A673 (cell line): ENCODE measurements around the gene SCGB3A2. TPM values are rescaled to one million over a fixed set of nuclear protein-coding genes. Genes with fewer than 3 reads are reported as not detected.

Source experiments
- Bru-seq: library from RNA; stranded (reverse); fragments of 400-500 nt; gene quantifications from one replicate; lab custom pipeline; 2021; lab: Mats Ljungman, UMichigan
- BruChase-seq, 2 experiments: library from RNA; stranded (reverse); fragments of 400-500 nt; gene quantifications; one replicate each; lab custom pipeline; 2021; lab: Mats Ljungman, UMichigan
- BruUV-seq: library from RNA; stranded (reverse); fragments of 400-500 nt; replicated peaks from 2 replicates; lab custom pipeline; 2021; lab: Mats Ljungman, UMichigan
- CTCF ChIA-PET: fragments of 300-600 bp; sonication (Branson Sonifier 250); formaldehyde crosslinking; loops from one replicate; lab custom pipeline; 2022; ENCODE audit warnings: antibody characterized with exemption; lab: Charles Lee
- POLR2A ChIA-PET: fragments of 300-600 bp; sonication (Branson Sonifier 250); formaldehyde crosslinking; loops from one replicate; lab custom pipeline; 2022; ENCODE audit warnings: antibody characterized with exemption; ENCODE audit not compliant: low non-redundant PET; lab: Charles Lee
- DNase-seq: peaks from one replicate; pipeline ENCODE4 v3.0.0-alpha.2; 2015; ENCODE audit warnings: low spot score
- H3K27ac ChIP-seq: fragments of 200-600 bp; sonication (generic); 2 replicates; pipeline ENCODE4 v1.5.1; 2016; ENCODE audit warnings: mixed run types, low read depth, mild to moderate bottlenecking, mixed read lengths, antibody characterized with exemption, low read length; ENCODE audit not compliant: poor library complexity, severe bottlenecking
- H3K27me3 ChIP-seq: fragments of 200-600 bp; sonication (generic); replicated peaks from 2 replicates; pipeline ENCODE4 v1.6.1; 2017; ENCODE audit warnings: mixed run types, low read depth, mild to moderate bottlenecking, mixed read lengths, antibody characterized with exemption, low read length; ENCODE audit not compliant: insufficient read depth, poor library complexity
- H3K36me3 ChIP-seq: fragments of 200-600 bp; sonication (generic); 2 replicates; pipeline ENCODE4 v1.6.1; 2016; ENCODE audit warnings: mixed run types, mild to moderate bottlenecking, mixed read lengths, antibody characterized with exemption, low read length; ENCODE audit not compliant: insufficient read depth, poor library complexity, severe bottlenecking
- H3K4me1 ChIP-seq: fragments of 200-600 bp; sonication (generic); 2 replicates; pipeline ENCODE4 v1.6.1; 2017; ENCODE audit warnings: mixed run types, mild to moderate bottlenecking, mixed read lengths, antibody characterized with exemption, low read length; ENCODE audit not compliant: insufficient read depth, poor library complexity, severe bottlenecking
- H3K4me3 ChIP-seq: fragments of 200-600 bp; sonication (generic); 2 replicates; pipeline ENCODE4 v1.5.1; 2016; ENCODE audit warnings: low read depth, mixed run types, mild to moderate bottlenecking, mixed read lengths, low read length; ENCODE audit not compliant: poor library complexity, severe bottlenecking
- H3K9me3 ChIP-seq: fragments of 200-600 bp; sonication (generic); 2 replicates; pipeline ENCODE4 v1.6.1; 2016; ENCODE audit warnings: mixed run types, low read depth, mild to moderate bottlenecking, mixed read lengths, antibody characterized with exemption, low read length; ENCODE audit not compliant: poor library complexity, severe bottlenecking
- EZH2 ChIP-seq: fragments of 200-600 bp; sonication (generic); IDR thresholded peaks from 2 replicates; pipeline ENCODE4 v1.6.1; 2017; ENCODE audit warnings: borderline replicate concordance, low read depth, mild to moderate bottlenecking, mixed read lengths, antibody characterized with exemption, low read length; ENCODE audit not compliant: poor library complexity, severe bottlenecking
- intact Hi-C: fragments of 100-400 bp; cut with micrococcal nuclease; formaldehyde crosslinking; loops from one replicate; pipeline ENCODE4 v1.10.0; 2022; ENCODE audit not compliant: unreplicated experiment
- long read RNA-seq: library from polyadenylated mRNA; stranded (forward); transcript quantifications from one replicate; pipeline ENCODE4 v2.0.0, GENCODE V29; 2022
- total RNA-seq: library from RNA; stranded (reverse); gene quantifications from 2 replicates; pipeline ENCODE4 v1.2.3, GENCODE V29; 2021
- TF ChIP-seq, protein P1 (sequence below): fragments of 300-800, 200-600 bp; sonication (generic); conservative IDR thresholded peaks from 2 replicates; pipeline ENCODE4 v1.5.1; 2017; ENCODE audit warnings: low read depth, mild to moderate bottlenecking, antibody characterized with exemption, low read length, moderate library complexity, mixed read lengths

The SCGB3A2 gene, protein sequence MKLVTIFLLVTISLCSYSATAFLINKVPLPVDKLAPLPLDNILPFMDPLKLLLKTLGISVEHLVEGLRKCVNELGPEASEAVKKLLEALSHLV
- total RNA-seq: not detected in 2 replicates
- not detected for Bru-seq, nascent RNA
- percentile 12 among the genes with signal in this experiment for BruChase-seq, experiment 1, labeled RNA remaining after a 2-hour chase
- BruChase-seq, experiment 2, labeled RNA remaining after a 6-hour chase: percentile 7 among the genes with signal in this experiment
- long read RNA-seq: 0 reads

DNA sequence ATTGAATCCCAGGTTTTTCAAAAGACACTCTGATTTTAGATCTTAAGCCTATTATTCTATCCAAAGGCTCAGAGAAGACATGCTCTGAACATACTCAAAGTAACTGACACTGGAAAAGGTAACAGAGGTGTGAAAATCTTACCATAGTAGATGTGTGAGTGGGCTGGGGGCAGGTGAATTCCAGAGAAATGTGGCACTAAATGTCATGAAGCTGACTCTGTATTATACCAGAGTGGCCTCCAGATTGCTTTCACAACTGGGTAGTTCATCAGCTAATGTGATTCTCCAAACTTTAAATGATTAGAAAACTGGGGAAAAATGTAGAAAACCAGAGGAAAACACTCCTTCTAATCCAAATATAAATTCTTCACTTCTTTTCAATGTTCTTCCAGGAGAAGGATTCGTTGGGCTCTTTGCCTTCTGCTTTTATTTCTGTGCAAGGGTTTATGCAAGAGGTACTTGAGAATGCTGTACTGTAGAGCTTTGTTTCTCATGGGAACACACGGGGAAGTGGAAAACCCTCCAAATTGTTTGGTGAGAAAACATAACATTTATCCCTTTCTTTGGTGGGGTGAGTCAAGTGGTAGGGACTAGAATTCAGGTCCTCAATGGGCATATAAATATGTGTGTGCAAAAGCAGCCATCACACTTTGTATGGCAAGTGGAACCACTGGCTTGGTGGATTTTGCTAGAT is at the start of gene SCGB3A2:
Gene SCGB3A2 (plus strand): TSS at position 646 of the 694 bp plus-strand sequence. CDS start 93 bp downstream, outside the sequence.
- Histone ChIP-seq H3K36me3 (no peaks in the 10 kb centered on the region), H3K9me3 (no peaks in the 10 kb centered on the region), H3K27me3 (peaks cover 20% of the 10 kb centered on the region), H3K27ac (no peak within 1 kb of the TSS), H3K4me1 (no peaks in the 10 kb centered on the region), H3K4me3 (no peak within 1 kb of the TSS)
- BruUV-seq: no TSS peak
- TF ChIP-seq, protein P1, sequence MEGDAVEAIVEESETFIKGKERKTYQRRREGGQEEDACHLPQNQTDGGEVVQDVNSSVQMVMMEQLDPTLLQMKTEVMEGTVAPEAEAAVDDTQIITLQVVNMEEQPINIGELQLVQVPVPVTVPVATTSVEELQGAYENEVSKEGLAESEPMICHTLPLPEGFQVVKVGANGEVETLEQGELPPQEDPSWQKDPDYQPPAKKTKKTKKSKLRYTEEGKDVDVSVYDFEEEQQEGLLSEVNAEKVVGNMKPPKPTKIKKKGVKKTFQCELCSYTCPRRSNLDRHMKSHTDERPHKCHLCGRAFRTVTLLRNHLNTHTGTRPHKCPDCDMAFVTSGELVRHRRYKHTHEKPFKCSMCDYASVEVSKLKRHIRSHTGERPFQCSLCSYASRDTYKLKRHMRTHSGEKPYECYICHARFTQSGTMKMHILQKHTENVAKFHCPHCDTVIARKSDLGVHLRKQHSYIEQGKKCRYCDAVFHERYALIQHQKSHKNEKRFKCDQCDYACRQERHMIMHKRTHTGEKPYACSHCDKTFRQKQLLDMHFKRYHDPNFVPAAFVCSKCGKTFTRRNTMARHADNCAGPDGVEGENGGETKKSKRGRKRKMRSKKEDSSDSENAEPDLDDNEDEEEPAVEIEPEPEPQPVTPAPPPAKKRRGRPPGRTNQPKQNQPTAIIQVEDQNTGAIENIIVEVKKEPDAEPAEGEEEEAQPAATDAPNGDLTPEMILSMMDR: no peak
- no peak for TF ChIP-seq EZH2
- ChIA-PET CTCF (interaction anchor here (1.5 kb wide), 1 partner anchor 9 kb away, joined by 3 read pairs; no protein-coding TSS in a partner anchor), POLR2A (no interaction called here)
- DNase-seq: no peak
- intact Hi-C loops: no loop called here

DNA sequence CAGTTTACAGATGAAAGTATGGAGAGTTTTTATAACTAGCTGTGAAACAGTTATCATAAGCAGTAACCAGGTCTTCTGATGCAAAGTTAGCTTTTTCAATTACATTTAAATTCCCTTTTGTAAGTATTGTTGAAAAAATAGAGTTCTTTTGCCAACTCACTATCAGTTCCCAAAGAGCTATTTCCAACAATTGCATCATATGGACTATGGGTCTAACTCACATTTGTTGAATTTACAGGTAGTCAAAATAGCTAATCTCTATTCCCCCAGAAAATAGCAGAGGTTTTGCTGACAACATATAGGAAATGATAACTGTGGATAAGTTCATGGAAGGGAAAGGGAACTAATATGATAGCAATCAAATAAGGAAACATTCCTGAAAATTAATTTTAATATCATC is 48.5 kb upstream of the SCGB3A2 start:
- peak overlapping the region; percentile 48 for H3K27ac ChIP-seq
- H3K9me3 ChIP-seq: no peaks in the 10 kb centered on the region
- no TSS peak for BruUV-seq
- CTCF ChIA-PET: no interaction called here
- no peak for TF ChIP-seq EZH2
- TF ChIP-seq, protein P1: no peak
- no peaks in the 10 kb centered on the region for H3K36me3 ChIP-seq
- H3K27me3 ChIP-seq: no peaks in the 10 kb centered on the region
- POLR2A ChIA-PET: no interaction called here
- peaks cover 7% of the 10 kb centered on the region for H3K4me1 ChIP-seq
- intact Hi-C loops: no loop called here
- no peak for DNase-seq
- H3K4me3 ChIP-seq: no peak overlapping the region

DNA sequence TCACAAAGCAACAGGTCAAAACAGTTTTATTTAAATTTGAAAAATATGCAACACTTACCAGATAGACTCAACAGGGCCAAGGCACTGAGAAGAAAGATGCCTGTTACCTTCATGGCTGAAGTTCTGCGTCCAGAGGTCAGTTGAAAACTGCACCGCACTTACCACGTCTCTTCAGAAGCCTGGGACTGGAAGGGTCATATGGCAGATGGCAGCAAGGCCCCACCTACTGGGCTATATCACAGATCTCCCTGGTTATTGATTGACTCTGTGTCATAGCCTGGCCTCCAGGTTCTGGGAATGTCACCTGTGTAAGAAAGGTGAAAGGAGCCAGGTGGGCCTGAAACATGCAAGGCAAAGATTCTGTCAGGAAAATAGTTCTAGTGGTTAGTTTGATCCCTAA is 47.0 kb upstream of the SCGB3A2 start, which contains the start of gene SPINK1:
Gene SPINK1 (minus strand): TSS at position 207 of the 400 bp plus-strand sequence. CDS start 94 bp downstream, at position 113.
- Histone ChIP-seq H3K27me3 (no peaks in the 10 kb centered on the region), H3K4me1 (peaks cover 7% of the 10 kb centered on the region), H3K36me3 (no peaks in the 10 kb centered on the region), H3K9me3 (no peaks in the 10 kb centered on the region), H3K27ac (no peak within 1 kb of the TSS), H3K4me3 (no peak within 1 kb of the TSS)
- POLR2A ChIA-PET: no interaction called here
- intact Hi-C loops: no loop called here
- TF ChIP-seq, protein P1: no peak
- TF ChIP-seq EZH2: no peak
- DNase-seq: no peak
- no TSS peak for BruUV-seq
- CTCF ChIA-PET: no interaction called here
